HepG2 (cell line): ENCODE measurements around the gene PITX3. TPM values are rescaled to one million over a fixed set of nuclear protein-coding genes. Genes with fewer than 3 reads are reported as not detected.

Experiments
- ATAC-seq: fragments of 200-7000 bp; cut with Tn5 transposase; 3 replicates; pipeline ENCODE4 v1.9.1; 2020; ENCODE audit warnings: mild to moderate bottlenecking, moderate library complexity
- BruUV-seq: library from RNA; stranded (reverse); fragments of 400-500 nt; replicated peaks from 2 replicates; lab custom pipeline; 2021; lab: Mats Ljungman, UMichigan
- CTCF ChIA-PET: fragments of 300-600 bp; formaldehyde crosslinking; extraction: SDS; loops from one replicate; lab custom pipeline; 2021; ENCODE audit warnings: low total read pairs, inconsistent platforms, low intra/inter-chr PET ratio; lab: Yijun Ruan, JAX
- POLR2A ChIA-PET: fragments of 350-600 bp; sonication (Branson Sonifier 250); formaldehyde crosslinking; loops from one replicate; lab custom pipeline; 2020; ENCODE audit warnings: antibody characterized with exemption, inconsistent platforms; lab: Yijun Ruan, JAX
- DNase-seq: peaks from one replicate; pipeline ENCODE4 v3.0.0-alpha.2; 2015; ENCODE audit warnings: low spot score
- FAIRE-seq: peaks from 3 replicates; lab custom pipeline; 2011; peaks lifted over from hg19 to GRCh38; lab: Jason Lieb, UNC
- H2AFZ ChIP-seq: one replicate; pipeline ENCODE4 v1.6.1; 2011; ENCODE audit warnings: low read length, inconsistent platforms
- H3K27ac ChIP-seq: fragments of 300-600 bp; 3 replicates; pipeline ENCODE4 v1.8.0; 2011; ENCODE audit warnings: mixed run types, mild to moderate bottlenecking, mixed read lengths, low read length, inconsistent platforms; ENCODE audit not compliant: insufficient read depth; ENCODE audit errors: extremely low read length
- H3K27me3 ChIP-seq, 2 experiments: fragments of 200-600 bp in 1 of 2; 2 replicates in 1 of 2; 3 replicates in 1 of 2; pipeline versions ENCODE4 v1.6.0 to v1.8.0; 2011; ENCODE audit warnings: low read length in 2 of 2, mild to moderate bottlenecking in 2 of 2, moderate library complexity in 2 of 2, inconsistent platforms in 1 of 2; ENCODE audit not compliant: insufficient read depth in 2 of 2, control insufficient read depth in 1 of 2
- H3K36me3 ChIP-seq, 2 experiments: fragments of 200-600 bp in 1 of 2; replicated peaks in 1 of 2; 2 replicates in 1 of 2; 3 replicates in 1 of 2; pipeline versions ENCODE4 v1.5.1 to v1.8.0; 2011; ENCODE audit warnings: low read length in 2 of 2, inconsistent platforms in 1 of 2; ENCODE audit not compliant: insufficient read depth in 2 of 2, control insufficient read depth in 1 of 2
- H3K4me1 ChIP-seq: 2 replicates; pipeline ENCODE4 v1.5.1; 2012; ENCODE audit warnings: low read length, inconsistent platforms; ENCODE audit not compliant: insufficient read depth
- H3K4me2 ChIP-seq: 2 replicates; pipeline ENCODE4 v1.6.0; 2011; ENCODE audit warnings: low read depth, low read length, inconsistent platforms
- H3K4me3 ChIP-seq, 3 experiments: fragments of 200-600 bp in 1 of 3; sonication (generic), shearing (Covaris generic) in 1 of 3; replicated peaks in 1 of 3; 2 replicates each; pipeline ENCODE4 v1.5.1; 2011 to 2016; ENCODE audit warnings: low read length in 3 of 3, inconsistent platforms in 2 of 3, low read depth in 2 of 3, mild to moderate bottlenecking in 2 of 3, control low read depth in 1 of 3, mixed read lengths in 1 of 3; ENCODE audit not compliant: insufficient read depth in 1 of 3
- H3K79me2 ChIP-seq: one replicate; pipeline ENCODE4 v1.6.1; 2011; ENCODE audit warnings: low read length, inconsistent platforms; ENCODE audit not compliant: insufficient read depth
- H3K9ac ChIP-seq: 2 replicates; pipeline ENCODE4 v1.6.0; 2011; ENCODE audit warnings: mild to moderate bottlenecking, low read depth, low read length, inconsistent platforms; ENCODE audit not compliant: insufficient read depth
- H3K9me3 ChIP-seq: 2 replicates; pipeline ENCODE4 v1.5.1; 2012; ENCODE audit warnings: mild to moderate bottlenecking, low read length
- H4K20me1 ChIP-seq: 2 replicates; pipeline ENCODE4 v1.6.0; 2011; ENCODE audit warnings: inconsistent platforms, mild to moderate bottlenecking, low read length, moderate library complexity; ENCODE audit not compliant: insufficient read depth
- BORCS8-MEF2B ChIP-seq: sonication (generic); formaldehyde crosslinking; IDR thresholded peaks from 2 replicates; pipeline ENCODE4 v1.8.0; 2022; ENCODE audit warnings: mild to moderate bottlenecking, missing genetic modification reagents
- HOXA9 ChIP-seq: sonication (generic); formaldehyde crosslinking; IDR thresholded peaks from 2 replicates; pipeline ENCODE4 v1.8.1; 2022; ENCODE audit warnings: missing genetic modification reagents, mild to moderate bottlenecking, moderate library complexity, borderline replicate concordance
- NCOA1 ChIP-seq: sonication (generic); formaldehyde crosslinking; IDR thresholded peaks from 2 replicates; pipeline ENCODE4 v1.9.0; 2021; ENCODE audit warnings: missing genetic modification reagents
- PCBP2 ChIP-seq: fragments of 200-400 bp; formaldehyde crosslinking; optimal IDR thresholded peaks from 2 replicates; pipeline ENCODE3; 2018; ENCODE audit warnings: low read length, low read depth; ENCODE audit not compliant: poor library complexity, severe bottlenecking
- SNAI1 ChIP-seq: sonication (generic); formaldehyde crosslinking; IDR thresholded peaks from 2 replicates; pipeline ENCODE4 v1.5.0; 2020; ENCODE audit warnings: mild to moderate bottlenecking, missing genetic modification reagents, borderline replicate concordance
- ZFAT ChIP-seq: sonication (generic); formaldehyde crosslinking; conservative IDR thresholded peaks from 2 replicates; pipeline ENCODE4 v1.8.1; 2023; ENCODE audit warnings: missing genetic modification reagents, inconsistent platforms
- ZFP37 ChIP-seq: sonication (generic); formaldehyde crosslinking; IDR thresholded peaks from 2 replicates; pipeline ENCODE4 v1.4.0; 2020; ENCODE audit warnings: missing genetic modification reagents, borderline replicate concordance
- ZNF354B ChIP-seq: sonication (generic); formaldehyde crosslinking; IDR thresholded peaks from 2 replicates; pipeline ENCODE4 v1.8.0; 2022; ENCODE audit warnings: mild to moderate bottlenecking, missing genetic modification reagents
- ZNF44 ChIP-seq: sonication (generic); formaldehyde crosslinking; IDR thresholded peaks from 2 replicates; pipeline ENCODE4 v1.5.1; 2020; ENCODE audit warnings: mild to moderate bottlenecking, missing genetic modification reagents
- ZNF570 ChIP-seq: sonication (generic); formaldehyde crosslinking; IDR thresholded peaks from 2 replicates; pipeline ENCODE4 v1.4.0; 2020; ENCODE audit warnings: mild to moderate bottlenecking, missing genetic modification reagents, borderline replicate concordance
- WGBS: methylation state at CpG from one replicate; pipeline ENCODE4 v1.1.6; 2017; ENCODE audit warnings: low lambda C conversion rate; 5-methylcytosine and 5-hydroxymethylcytosine counted together
- in situ Hi-C: cut with HindIII; loops from 2 replicates; pipeline ENCODE4 v1.10.0; 2017; ENCODE audit warnings: low pct_unique_long_range_greater_than_20kb; ENCODE audit not compliant: extremely low pct_ligation_motif_present
- intact Hi-C: fragments of 100-400 bp; cut with micrococcal nuclease; formaldehyde crosslinking; loops from one replicate; pipeline ENCODE4 v1.10.0; 2022; ENCODE audit not compliant: unreplicated experiment
- polyA plus RNA-seq, 8 experiments: library from polyadenylated mRNA; depleted of rRNA in 3 of 8; stranded (reverse) in 7 of 8; unstranded in 1 of 8; fragments of >200 nt; fragmentation: Illumina TruSeq in 4 of 8; extraction: Trizol in 4 of 8; gene quantifications; 2 replicates each; pipeline versions ENCODE4 v1.2.1 to v1.2.3, GENCODE V29; 2011 to 2016; ENCODE audit warnings: low read depth in 4 of 8, missing spikeins in 1 of 8, mixed read lengths in 1 of 8; ENCODE audit not compliant: insufficient read depth in 1 of 8
- total RNA-seq, 5 experiments: library from RNA; depleted of rRNA; stranded (reverse); fragments of >200 nt; fragmentation: Illumina TruSeq; extraction: Trizol; gene quantifications; 2 replicates each; pipeline ENCODE4 v1.2.3, GENCODE V29; 2016; ENCODE audit warnings: low read depth in 1 of 5
- TF ChIP-seq, protein P1 (sequence below), 2 experiments: sonication (generic) in 1 of 2; formaldehyde crosslinking in 1 of 2; IDR thresholded peaks; 2 replicates each; pipeline versions ENCODE4 v1.5.1 to v1.6.1; 2011 to 2020; ENCODE audit warnings: borderline replicate concordance in 1 of 2, low read depth in 1 of 2, low read length in 1 of 2, mild to moderate bottlenecking in 1 of 2, missing genetic modification reagents in 1 of 2, moderate library complexity in 1 of 2
- TF ChIP-seq, protein P2 (sequence below), 2 experiments: sonication (generic) in 1 of 2; formaldehyde crosslinking in 1 of 2; IDR thresholded peaks; 2 replicates each; pipeline versions ENCODE4 v1.4.0 to v1.6.1; 2018 to 2020; ENCODE audit warnings: missing genetic modification reagents in 2 of 2, borderline replicate concordance in 1 of 2, low read depth in 1 of 2, mild to moderate bottlenecking in 1 of 2, missing biosample characterization in 1 of 2
- TF ChIP-seq, protein P3 (sequence below): sonication (generic); formaldehyde crosslinking; IDR thresholded peaks from 2 replicates; pipeline ENCODE4 v1.8.1; 2023; ENCODE audit warnings: mild to moderate bottlenecking, missing genetic modification reagents, borderline replicate concordance
- TF ChIP-seq, protein P4 (sequence below): sonication (generic); formaldehyde crosslinking; IDR thresholded peaks from 2 replicates; pipeline ENCODE4 v1.8.1; 2023; ENCODE audit warnings: mild to moderate bottlenecking, missing genetic modification reagents

PITX3 gene
- total and polyA plus RNA-seq, 2 of the 13 experiments (the other 11 are each of a cell fraction or from before 2014, with no cell fraction given): not detected

DNA sequence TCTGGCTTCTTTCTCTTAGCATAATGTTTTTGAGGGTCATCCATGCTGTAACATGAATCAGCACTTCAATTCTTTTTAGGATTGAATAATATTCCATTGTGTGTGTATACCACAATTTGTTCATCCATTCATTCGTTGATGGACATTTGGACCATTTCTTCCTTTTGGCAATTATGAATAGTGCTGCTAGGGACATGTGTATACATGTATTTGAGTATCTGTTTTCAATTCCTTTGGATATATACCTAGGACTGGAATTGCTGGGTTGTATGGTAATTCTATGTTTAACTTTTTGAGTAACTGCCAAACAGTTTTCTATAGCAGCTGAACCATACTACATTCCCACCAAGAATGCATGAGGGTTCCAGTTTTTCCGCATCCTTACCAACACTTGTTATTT lies 43.2 kb upstream of the PITX3 start:
- intact Hi-C loops: loop anchor here (10.0 kb wide), 1 partner anchor 50 kb away; no protein-coding TSS in a partner anchor
- Histone ChIP-seq H3K79me2 (peaks cover 27% of the 10 kb centered on the region), H3K4me2 (no peak overlapping the region), H3K4me3 (no peak overlapping the region), H3K27me3 (no peaks in the 10 kb centered on the region), H4K20me1 (0 out of 2 replicates have a peak, but pooled peaks cover 2% of the 10 kb centered on the region), H3K4me1 (peaks cover 9% of the 10 kb centered on the region), H3K36me3 (peaks cover 1 to 19% of the 10 kb centered on the region in 2 experiments; a peak in 2 of 5 replicates), H3K9ac (no peak overlapping the region), H3K27ac (no peak overlapping the region), H2AFZ (no peak overlapping the region), H3K9me3 (no peaks in the 10 kb centered on the region)
- no peak for FAIRE-seq
- in situ Hi-C loops: no loop called here
- WGBS: 97% methylated on average over 2 of the region's 2 CpGs
- no peak for ATAC-seq
- POLR2A ChIA-PET: no interaction called here
- CTCF ChIA-PET: no interaction called here
- no TSS peak for BruUV-seq
- DNase-seq: no peak
- TF ChIP-seq, protein P1, sequence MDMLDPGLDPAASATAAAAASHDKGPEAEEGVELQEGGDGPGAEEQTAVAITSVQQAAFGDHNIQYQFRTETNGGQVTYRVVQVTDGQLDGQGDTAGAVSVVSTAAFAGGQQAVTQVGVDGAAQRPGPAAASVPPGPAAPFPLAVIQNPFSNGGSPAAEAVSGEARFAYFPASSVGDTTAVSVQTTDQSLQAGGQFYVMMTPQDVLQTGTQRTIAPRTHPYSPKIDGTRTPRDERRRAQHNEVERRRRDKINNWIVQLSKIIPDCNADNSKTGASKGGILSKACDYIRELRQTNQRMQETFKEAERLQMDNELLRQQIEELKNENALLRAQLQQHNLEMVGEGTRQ (IDR thresholded peaks at IDR 0.05; ENCODE audit: low read depth, low read length): no peak
- TF ChIP-seq, protein P1 (CRISPR knock-in tag; IDR thresholded peaks at IDR 0.05; ENCODE audit: borderline replicate concordance): no peak
- TF ChIP-seq PCBP2 (no peak), ZFP37 (no peak), ZNF44 (CRISPR knock-in tag) (no peak), ZFAT (CRISPR knock-in tag) (no peak), ZNF570 (CRISPR knock-in tag) (no peak), BORCS8-MEF2B (no peak), ZNF354B (CRISPR knock-in tag) (no peak), SNAI1 (CRISPR knock-in tag) (no peak), HOXA9 (CRISPR knock-in tag) (no peak), NCOA1 (CRISPR knock-in tag) (no peak)
- TF ChIP-seq, protein P2, sequence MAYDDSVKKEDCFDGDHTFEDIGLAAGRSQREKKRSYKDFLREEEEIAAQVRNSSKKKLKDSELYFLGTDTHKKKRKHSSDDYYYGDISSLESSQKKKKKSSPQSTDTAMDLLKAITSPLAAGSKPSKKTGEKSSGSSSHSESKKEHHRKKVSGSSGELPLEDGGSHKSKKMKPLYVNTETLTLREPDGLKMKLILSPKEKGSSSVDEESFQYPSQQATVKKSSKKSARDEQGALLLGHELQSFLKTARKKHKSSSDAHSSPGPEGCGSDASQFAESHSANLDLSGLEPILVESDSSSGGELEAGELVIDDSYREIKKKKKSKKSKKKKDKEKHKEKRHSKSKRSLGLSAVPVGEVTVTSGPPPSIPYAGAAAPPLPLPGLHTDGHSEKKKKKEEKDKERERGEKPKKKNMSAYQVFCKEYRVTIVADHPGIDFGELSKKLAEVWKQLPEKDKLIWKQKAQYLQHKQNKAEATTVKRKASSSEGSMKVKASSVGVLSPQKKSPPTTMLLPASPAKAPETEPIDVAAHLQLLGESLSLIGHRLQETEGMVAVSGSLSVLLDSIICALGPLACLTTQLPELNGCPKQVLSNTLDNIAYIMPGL (CRISPR knock-in tag; IDR thresholded peaks at IDR 0.05; ENCODE audit: borderline replicate concordance in 1 of 2, low read depth in 1 of 2): no peak
- TF ChIP-seq, protein P3, sequence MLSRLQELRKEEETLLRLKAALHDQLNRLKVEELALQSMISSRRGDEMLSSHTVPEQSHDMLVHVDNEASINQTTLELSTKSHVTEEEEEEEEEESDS (CRISPR knock-in tag): no peak
- TF ChIP-seq, protein P4, sequence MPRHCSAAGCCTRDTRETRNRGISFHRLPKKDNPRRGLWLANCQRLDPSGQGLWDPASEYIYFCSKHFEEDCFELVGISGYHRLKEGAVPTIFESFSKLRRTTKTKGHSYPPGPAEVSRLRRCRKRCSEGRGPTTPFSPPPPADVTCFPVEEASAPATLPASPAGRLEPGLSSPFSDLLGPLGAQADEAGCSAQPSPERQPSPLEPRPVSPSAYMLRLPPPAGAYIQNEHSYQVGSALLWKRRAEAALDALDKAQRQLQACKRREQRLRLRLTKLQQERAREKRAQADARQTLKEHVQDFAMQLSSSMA (CRISPR knock-in tag): no peak
